IPS DF 19.7 (cell line): Measurements from ENCODE around the gene CHMP2A.

Source experiments
- DNase-seq: peaks from one replicate; pipeline ENCODE4 v3.0.0-alpha.2; 2013; ENCODE audit warnings: low read depth, low spot score

The CHMP2A gene

DNA sequence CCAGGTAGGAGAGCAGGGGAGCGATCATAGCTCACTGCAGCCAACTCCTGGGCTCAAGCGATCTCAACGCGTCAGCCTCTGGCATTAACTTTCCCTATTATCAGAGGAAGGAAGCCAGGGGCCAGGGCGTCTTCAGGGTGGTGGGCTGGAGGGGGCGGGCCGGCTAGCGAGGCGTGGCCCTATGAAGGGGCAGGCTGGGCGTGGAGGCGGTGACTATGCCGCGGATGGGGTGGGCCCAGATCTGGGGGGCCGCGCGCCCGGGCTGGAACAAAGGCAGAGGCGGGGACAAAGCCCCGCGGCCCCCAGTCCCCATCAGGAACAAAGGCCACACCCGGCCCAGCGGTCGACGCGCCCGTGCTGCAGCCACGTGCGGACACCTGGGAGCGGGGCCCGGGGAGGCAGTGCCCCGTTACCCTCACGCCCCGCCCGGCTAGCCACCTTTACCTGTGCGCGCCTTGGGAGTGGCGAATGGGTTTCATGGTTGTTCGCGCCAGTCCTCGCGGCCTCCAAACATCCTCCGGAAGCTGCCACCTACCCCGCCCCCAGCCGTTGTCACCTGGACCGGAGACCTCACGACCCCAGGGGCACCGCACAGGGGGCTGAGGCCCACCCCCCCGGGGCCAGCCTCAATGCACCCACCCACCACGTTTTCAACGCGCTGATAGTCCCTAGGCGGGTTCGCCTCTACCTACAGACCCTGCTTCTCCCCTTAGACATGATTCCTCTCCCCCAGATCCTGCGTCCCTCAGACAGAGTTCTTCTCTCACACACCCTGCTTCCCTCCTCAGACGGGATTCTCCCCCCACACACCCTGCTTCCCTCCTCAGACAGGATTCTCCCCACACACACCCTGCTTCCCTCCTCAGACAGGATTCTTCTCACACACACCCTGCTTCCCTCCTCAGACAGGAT, 16.4 kb downstream of the CHMP2A start:
- DNase-seq: no peak

GRCh38 chr19:58536852-58537798, 17.8 kb downstream of the CHMP2A start:
- no peak for DNase-seq

- DNase-seq: no peak
Measured at GRCh38 chr19:58535857-58536256, 19.0 kb downstream of the CHMP2A start.

- no peak for DNase-seq
Measured at GRCh38 chr19:58531034-58531840, 23.7 kb downstream of the CHMP2A start.

DNA sequence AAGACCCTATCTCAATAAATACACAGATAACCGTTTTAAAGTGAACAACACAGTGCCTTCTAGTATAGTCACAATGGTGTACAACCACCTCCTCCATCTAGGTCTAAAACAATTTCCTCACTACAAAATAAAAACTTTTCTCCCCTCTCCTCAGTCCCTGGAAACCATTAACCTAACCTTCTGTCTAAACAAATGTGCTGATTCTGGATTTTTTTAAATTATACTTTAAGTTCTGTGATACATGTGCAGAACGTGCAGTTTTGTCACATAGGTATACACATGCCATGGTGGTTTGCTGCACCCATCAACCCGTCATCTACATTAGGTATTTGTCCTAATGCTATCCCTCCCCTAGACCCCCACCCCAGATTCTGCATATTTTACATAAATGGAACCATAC, 25.5 kb downstream of the CHMP2A start:
- no peak for DNase-seq

GRCh38 chr19:58522709-58523108, 32.2 kb downstream of the CHMP2A start:
- no peak for DNase-seq

- DNase-seq: no peak
Measured at GRCh38 chr19:58521651-58522050, 33.3 kb downstream of the CHMP2A start.

GRCh38 chr19:58520257-58520599, 34.7 kb downstream of the CHMP2A start:
- no peak for DNase-seq

- DNase-seq: peak; percentile 86
Measured at GRCh38 chr19:58519355-58520256, 35.3 kb downstream of the CHMP2A start, which contains the start of gene ZBTB45. TSS of gene ZBTB45 (minus strand) at chr19:58519810. CDS start at chr19:58517673, 2,137 bp downstream.

- DNase-seq: no peak
Measured at GRCh38 chr19:58519087-58519354, 35.9 kb downstream of the CHMP2A start.

- DNase-seq: no peak
Measured at GRCh38 chr19:58518256-58519086, 36.4 kb downstream of the CHMP2A start.

DNA sequence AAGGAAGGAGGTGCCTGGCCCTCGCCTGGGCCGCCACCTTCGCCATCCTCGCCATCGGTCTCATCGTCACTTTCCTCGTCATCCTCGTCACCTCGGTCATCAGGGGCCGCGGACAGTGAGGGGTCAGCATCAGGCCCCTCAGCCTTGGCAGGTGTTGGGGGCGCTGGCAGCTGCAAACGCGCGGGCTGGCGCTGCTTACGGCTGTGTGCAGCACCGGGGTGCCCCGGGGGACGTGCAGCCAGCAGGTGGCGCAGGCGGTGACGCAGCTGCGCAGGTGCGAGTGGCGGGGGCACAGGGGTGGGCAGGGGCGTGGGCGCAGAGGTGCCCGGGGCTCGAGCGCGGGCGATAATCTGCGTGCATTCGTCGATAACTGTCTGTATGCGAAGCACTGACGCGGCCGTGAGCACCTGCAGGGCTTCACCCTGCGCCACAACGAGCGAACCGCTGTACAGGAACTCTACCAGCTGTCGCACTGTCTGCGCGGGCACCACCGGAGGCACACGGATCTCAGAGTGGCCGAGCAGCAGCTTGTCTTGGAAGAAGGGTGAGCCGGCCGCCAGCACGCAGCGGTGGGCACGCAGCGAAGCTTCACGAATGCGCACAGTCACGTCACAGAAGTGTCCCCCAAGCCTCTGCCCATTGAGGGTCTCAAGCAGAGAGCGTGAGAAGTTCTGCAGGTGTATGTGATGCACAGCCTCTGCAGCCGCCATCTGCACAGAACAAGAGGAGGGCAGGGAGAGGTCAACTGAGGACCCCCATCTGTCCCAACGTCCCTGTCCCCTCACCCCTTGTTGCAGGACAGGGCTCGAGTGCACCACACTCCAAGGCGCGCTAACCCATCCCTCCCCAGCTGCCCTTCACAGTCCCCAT, 37.7 kb downstream of the CHMP2A start:
- no peak for DNase-seq

GRCh38 chr19:58516246-58516836, 38.6 kb downstream of the CHMP2A start:
- DNase-seq: no peak

GRCh38 chr19:58515259-58515658, 39.6 kb downstream of the CHMP2A start:
- DNase-seq: no peak

DNA sequence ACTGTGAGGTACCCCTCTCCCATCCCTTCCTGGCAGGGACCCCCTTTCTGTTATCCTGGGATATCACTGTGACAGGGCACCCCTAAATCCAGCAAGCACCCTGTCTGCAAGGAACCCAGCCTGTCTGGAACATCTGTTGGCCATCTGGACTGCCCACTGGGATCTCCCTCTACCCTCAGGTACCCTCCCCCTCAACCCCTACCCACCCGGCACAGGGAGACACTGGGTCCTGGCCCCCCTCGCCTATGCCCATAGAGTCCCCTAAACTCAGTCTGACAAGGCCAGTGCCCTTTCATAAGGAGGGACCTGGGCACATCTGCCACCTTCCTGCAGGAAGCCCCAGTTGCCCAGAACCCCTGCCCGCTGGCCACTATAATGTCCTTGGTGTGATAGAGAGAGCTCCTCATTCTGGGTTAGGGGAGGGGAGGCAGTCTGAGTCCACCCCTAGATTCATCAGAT, 40.3 kb downstream of the CHMP2A start:
- no peak for DNase-seq

DNA sequence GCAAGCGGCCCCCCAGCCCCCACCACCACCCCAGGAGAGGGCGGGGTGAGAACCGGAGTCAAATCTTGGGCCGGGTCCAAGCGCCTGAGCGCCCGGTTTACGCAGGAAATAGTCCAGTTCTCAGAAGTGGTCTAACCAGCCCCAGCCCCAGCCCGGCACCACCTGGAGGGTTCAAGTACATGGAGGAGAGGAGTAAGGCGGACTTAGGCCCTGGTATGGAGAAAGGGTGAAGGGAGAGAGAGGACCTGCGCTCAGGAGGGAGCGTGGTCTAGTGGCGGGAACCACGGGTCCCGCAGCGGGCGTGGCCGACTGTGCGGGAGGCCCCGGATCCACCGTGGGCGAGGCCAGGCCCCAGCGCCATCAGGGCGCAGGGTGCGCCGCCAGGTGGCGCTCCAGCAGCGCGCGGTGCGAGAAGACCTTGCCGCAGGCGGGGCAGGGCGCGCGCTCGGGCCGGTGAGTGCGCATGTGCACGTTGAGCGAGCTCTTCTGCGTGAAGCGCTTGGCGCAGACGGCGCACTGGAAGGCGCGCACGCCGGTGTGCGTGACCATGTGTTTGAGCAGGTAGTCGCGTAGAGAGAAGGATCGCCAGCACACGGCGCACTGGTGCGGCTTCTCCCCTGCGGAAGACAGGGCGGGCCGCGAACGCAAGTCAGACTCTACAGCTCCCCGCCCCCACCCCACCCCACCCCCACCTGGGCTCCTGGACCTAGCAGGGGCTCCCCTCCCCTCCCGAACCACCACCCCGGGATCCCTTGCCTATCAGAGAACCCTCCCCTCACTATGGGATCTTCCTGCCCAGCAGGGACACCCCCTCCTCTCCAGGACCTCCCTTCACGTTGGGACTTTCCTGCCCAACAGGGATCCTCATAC, 41.0 kb downstream of the CHMP2A start:
- peak; percentile 83 for DNase-seq

GRCh38 chr19:58513213-58513693, 41.7 kb downstream of the CHMP2A start:
- no peak for DNase-seq
